ENCODE measurements around the gene TGFB2. TPM values are rescaled to one million over a fixed set of nuclear protein-coding genes. Genes with fewer than 3 reads are reported as not detected.

The TGFB2 gene
- total and polyA plus RNA-seq, 2 donors (not counting 1 experiment from before 2014, with no cell fraction given) = 0.55 to 0.76 TPM

- 100% methylated on average over 1 of the region's 1 CpG for WGBS (ENCODE audit: insufficient coverage)
- H3K36me3 ChIP-seq (replicated peaks in 1 of 2; ENCODE audit: control extremely low read depth in 1 of 2, control insufficient read depth in 1 of 2, extremely low read depth in 1 of 2, insufficient read depth in 2 of 2, low read length in 1 of 2) = no peaks in the 10 kb centered on the region
- H3K4me3 ChIP-seq (ENCODE audit: control extremely low read depth in 1 of 5, extremely low read depth in 1 of 5, insufficient read depth in 1 of 5, low read depth in 2 of 5, low read length in 4 of 5) = no peak overlapping the region
- H3K4me1 ChIP-seq (ENCODE audit: control insufficient read depth in 2 of 2, insufficient read depth in 2 of 2, low read length in 2 of 2) = no peaks in the 10 kb centered on the region
- no peaks in the 10 kb centered on the region for H3K9me3 ChIP-seq (ENCODE audit: control extremely low read depth in 1 of 3, control insufficient read depth in 2 of 3, insufficient read depth in 1 of 3, low read length in 2 of 3)
- no peak overlapping the region for H3K9ac ChIP-seq (ENCODE audit: low read length)
- H4K20me1 ChIP-seq (ENCODE audit: control insufficient read depth, insufficient read depth, low read length, poor library complexity, severe bottlenecking) = no peaks in the 10 kb centered on the region
- Mint-ChIP-seq H3K4me1 (no peaks in the 10 kb centered on the region), H3K27ac (no peak overlapping the region), H3K9me3 (ENCODE audit: insufficient read depth) (no peaks in the 10 kb centered on the region), H3K27me3 (no peaks in the 10 kb centered on the region), H3K4me3 (no peak overlapping the region)
- intact Hi-C loops (cut with micrococcal nuclease) = no loop called here
- POLR2A ChIA-PET = no interaction called here
- CTCF ChIA-PET = no interaction called here
- no peak overlapping the region for H3K27ac ChIP-seq (ENCODE audit: low read length in 2 of 2)
- no peaks in the 10 kb centered on the region for H3K27me3 ChIP-seq (replicated peaks in 1 of 4; ENCODE audit: control extremely low read depth in 1 of 4, control insufficient read depth in 3 of 4, insufficient read depth in 4 of 4, low read length in 3 of 4)
- H3K79me2 ChIP-seq (ENCODE audit: control insufficient read depth, insufficient read depth, low read length) = no peaks in the 10 kb centered on the region
- H2AFZ ChIP-seq (ENCODE audit: insufficient read depth, low read depth, low read length, poor library complexity, severe bottlenecking) = no peak overlapping the region
- DNase-seq (no peak), ATAC-seq (ENCODE audit: low read depth) (no peak)
- TF ChIP-seq CTCF (IDR thresholded peaks at IDR 0.05) (no peak), EZH2 (IDR thresholded peaks at IDR 0.05; ENCODE audit: borderline replicate concordance, insufficient read depth, low read depth, low read length, poor library complexity, severe bottlenecking) (no peak)
- H3K4me2 ChIP-seq (replicated peaks; ENCODE audit: low read depth, low read length, poor library complexity, severe bottlenecking) = no peak overlapping the region
Observed at GRCh38 chr1:218436997-218437396, 91.9 kb downstream of the TGFB2 start.

- CTCF ChIA-PET = no interaction called here
- no peaks in the 10 kb centered on the region for H3K27me3 ChIP-seq (replicated peaks in 1 of 4; ENCODE audit: control extremely low read depth in 1 of 4, control insufficient read depth in 3 of 4, insufficient read depth in 4 of 4, low read length in 3 of 4)
- POLR2A ChIA-PET = no interaction called here
Observed at GRCh38 chr1:218439541-218440295, 94.6 kb downstream of the TGFB2 start.

More at GRCh38 chr1:218439541-218440295, 94.6 kb downstream of the TGFB2 start:
- TF ChIP-seq CTCF (IDR thresholded peaks at IDR 0.05) (no peak), EZH2 (IDR thresholded peaks at IDR 0.05; ENCODE audit: borderline replicate concordance, insufficient read depth, low read depth, low read length, poor library complexity, severe bottlenecking) (no peak)
- no peaks in the 10 kb centered on the region for H3K9me3 Mint-ChIP-seq (ENCODE audit: insufficient read depth)
- peaks cover 3% of the 10 kb centered on the region for H3K4me1 Mint-ChIP-seq
- no peak overlapping the region for H3K27ac Mint-ChIP-seq
- H3K4me3 Mint-ChIP-seq = no peak overlapping the region
- Histone ChIP-seq H3K4me3 (ENCODE audit: control extremely low read depth in 1 of 5, extremely low read depth in 1 of 5, insufficient read depth in 1 of 5, low read depth in 2 of 5, low read length in 4 of 5) (no peak overlapping the region), H3K79me2 (ENCODE audit: control insufficient read depth, insufficient read depth, low read length) (no peaks in the 10 kb centered on the region), H3K27ac (ENCODE audit: low read length in 2 of 2) (no peak overlapping the region), H4K20me1 (ENCODE audit: control insufficient read depth, insufficient read depth, low read length, poor library complexity, severe bottlenecking) (no peaks in the 10 kb centered on the region), H3K36me3 (replicated peaks in 1 of 2; ENCODE audit: control extremely low read depth in 1 of 2, control insufficient read depth in 1 of 2, extremely low read depth in 1 of 2, insufficient read depth in 2 of 2, low read length in 1 of 2) (no peaks in the 10 kb centered on the region), H3K9me3 (ENCODE audit: control extremely low read depth in 1 of 3, control insufficient read depth in 2 of 3, insufficient read depth in 1 of 3, low read length in 2 of 3) (no peaks in the 10 kb centered on the region), H3K9ac (ENCODE audit: low read length) (no peak overlapping the region), H2AFZ (ENCODE audit: insufficient read depth, low read depth, low read length, poor library complexity, severe bottlenecking) (no peak overlapping the region), H3K4me1 (ENCODE audit: control insufficient read depth in 2 of 2, insufficient read depth in 2 of 2, low read length in 2 of 2) (no peaks in the 10 kb centered on the region), H3K4me2 (replicated peaks; ENCODE audit: low read depth, low read length, poor library complexity, severe bottlenecking) (no peak overlapping the region)
- intact Hi-C loops (cut with micrococcal nuclease) = loop anchor here (10.0 kb wide), 1 partner anchor 95 kb away; the partner anchor contains the start of gene TGFB2
- WGBS (ENCODE audit: insufficient coverage) = 80% methylated on average over 1 of the region's 9 CpGs
- no peak for ATAC-seq (ENCODE audit: low read depth)
- DNase-seq = no peak
- H3K27me3 Mint-ChIP-seq = no peaks in the 10 kb centered on the region
